Naive thymus-derived CD8-positive, alpha-beta T cell (primary cell): ENCODE results near the gene ANO10. TPM values are rescaled to one million over a fixed set of nuclear protein-coding genes. Genes with fewer than 3 reads are reported as not detected.
"Not testable (repeated sequence)": the region's sequence is repeated elsewhere in the genome, so short reads cannot be mapped to it uniquely, and the experiment has no call there.

ENCODE experiments used
- ATAC-seq, 2 donors: fragments of 150-1000 bp; cut with Tn5 transposase in 1 of 2; sonication (Bioruptor Pico), chemical (Tn5 transposase) in 1 of 2; 1 replicate in 1 of 2; 2 replicates in 1 of 2; pipeline ENCODE4 v1.10.0; 2021; ENCODE audit warnings: mild to moderate bottlenecking in 2 of 2, moderate library complexity in 2 of 2
- POLR2A ChIA-PET: fragments of 350-600 bp; sonication (Branson Sonifier 250); formaldehyde crosslinking; loops from one replicate; lab custom pipeline; 2021; ENCODE audit warnings: antibody characterized with exemption; lab: Charles Lee
- DNase-seq, 10 donors: peaks; one replicate each; pipeline versions ENCODE4 v3.0.0 to v3.0.0-alpha.2; 2020 to 2022
- H3K27ac Mint-ChIP-seq, 10 donors: one replicate each; pipeline ENCODE4 v1.8.0; 2020 to 2022; ENCODE audit warnings: mild to moderate bottlenecking in 10 of 10, mixed read lengths in 10 of 10, moderate library complexity in 4 of 10, inconsistent platforms in 1 of 10
- H3K27me3 Mint-ChIP-seq, 5 donors: one replicate each; pipeline ENCODE4 v1.8.0; 2021 to 2022; ENCODE audit warnings: mixed read lengths in 5 of 5
- H3K36me3 Mint-ChIP-seq, 3 donors: one replicate each; pipeline ENCODE4 v1.8.0; 2020 to 2022; ENCODE audit warnings: mixed read lengths in 3 of 3, mild to moderate bottlenecking in 2 of 3, inconsistent platforms in 1 of 3
- H3K4me1 Mint-ChIP-seq, 4 donors: one replicate each; pipeline ENCODE4 v1.8.0; 2021 to 2022; ENCODE audit warnings: mixed read lengths in 4 of 4
- H3K4me3 Mint-ChIP-seq, 10 donors: one replicate each; pipeline ENCODE4 v1.8.0; 2020 to 2022; ENCODE audit warnings: mild to moderate bottlenecking in 10 of 10, mixed read lengths in 10 of 10, moderate library complexity in 6 of 10, inconsistent platforms in 1 of 10
- H3K9me3 Mint-ChIP-seq, 9 donors: one replicate each; pipeline ENCODE4 v1.8.0; 2020 to 2022; ENCODE audit warnings: mixed read lengths in 9 of 9, mild to moderate bottlenecking in 3 of 9, inconsistent platforms in 1 of 9, moderate library complexity in 1 of 9
- polyA plus RNA-seq, 3 donors: library from polyadenylated mRNA; unstranded; fragments of 300-500 nt; fragmentation: Illumina TruSeq; gene quantifications; one replicate each; pipeline ENCODE4 v1.2.3, GENCODE V29; 2021
- total RNA-seq, 8 experiments: library from RNA in 2 of 8; stranded (reverse) in 2 of 8; gene quantifications; one replicate each; pipeline ENCODE4 v1.2.3 and lab custom pipeline; 2021 to 2026

Gene ANO10
- total and polyA plus RNA-seq, 5 experiments from 2014 or later, result 6.9 to 12.4 (median 10.4) TPM

DNA sequence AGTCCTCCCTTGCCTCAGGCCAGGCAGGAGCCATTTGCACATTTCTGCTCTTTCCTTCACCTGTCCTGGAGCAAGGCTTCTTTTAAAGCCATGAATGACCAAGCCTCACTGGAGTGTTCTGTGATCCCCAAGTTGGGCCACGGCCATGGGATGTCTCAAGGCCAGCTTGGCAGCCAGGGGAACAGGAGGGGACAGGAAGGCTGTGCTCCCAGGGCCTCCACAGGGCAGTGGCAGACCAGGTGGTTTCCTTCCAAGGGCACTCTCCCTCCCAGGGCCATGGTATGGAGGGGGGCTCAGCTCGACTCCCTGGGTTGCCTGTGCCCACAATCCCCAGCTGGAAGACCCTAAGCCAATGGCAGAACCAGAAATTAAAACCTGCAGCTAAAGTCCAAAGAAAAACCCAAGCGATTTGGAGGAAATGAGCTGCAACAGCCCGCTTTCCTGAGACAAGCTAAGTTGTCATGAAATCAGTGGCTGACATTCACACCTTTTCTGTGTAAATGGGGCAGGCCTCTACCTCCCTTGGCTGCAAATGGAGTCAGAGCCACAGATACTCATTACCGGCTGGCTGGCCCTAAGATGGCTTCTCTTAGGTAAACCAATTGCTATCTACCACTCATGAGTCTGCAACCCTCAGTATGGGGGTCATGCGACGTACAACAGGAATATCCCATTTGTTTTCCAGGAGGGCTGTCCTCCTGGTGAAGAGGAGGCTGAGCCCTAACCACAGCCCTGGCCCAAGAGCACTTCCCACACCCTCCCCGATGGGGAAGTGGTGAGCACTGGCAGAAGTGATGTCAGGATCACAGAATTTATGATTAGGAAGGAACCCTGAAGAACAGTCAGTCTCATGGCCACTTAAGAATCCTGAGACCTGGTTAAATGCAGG is 252.2 kb downstream of the ANO10 start:
- peaks cover 13 to 43% (median 28%) of the 10 kb centered on the region in 4 donors for H3K4me1 Mint-ChIP-seq
- ATAC-seq (no peak), DNase-seq (no peak)
- H3K27ac Mint-ChIP-seq, result peak overlapping the region in 3 of 10 donors; percentile 14 to 63 (median 25)
- no peak overlapping the region for H3K4me3 Mint-ChIP-seq
- no peaks in the 10 kb centered on the region for H3K9me3 Mint-ChIP-seq
- H3K36me3 Mint-ChIP-seq, result peaks cover 0 to 4% (median 0%) of the 10 kb centered on the region in 3 donors
- H3K27me3 Mint-ChIP-seq, result no peaks in the 10 kb centered on the region
- POLR2A ChIA-PET, result interaction anchor here (0.6 to 0.9 kb wide), 3 partner anchors 22 to 117 kb away, joined by 3 to 4 read pairs (median 3); no protein-coding TSS in a partner anchor

DNA sequence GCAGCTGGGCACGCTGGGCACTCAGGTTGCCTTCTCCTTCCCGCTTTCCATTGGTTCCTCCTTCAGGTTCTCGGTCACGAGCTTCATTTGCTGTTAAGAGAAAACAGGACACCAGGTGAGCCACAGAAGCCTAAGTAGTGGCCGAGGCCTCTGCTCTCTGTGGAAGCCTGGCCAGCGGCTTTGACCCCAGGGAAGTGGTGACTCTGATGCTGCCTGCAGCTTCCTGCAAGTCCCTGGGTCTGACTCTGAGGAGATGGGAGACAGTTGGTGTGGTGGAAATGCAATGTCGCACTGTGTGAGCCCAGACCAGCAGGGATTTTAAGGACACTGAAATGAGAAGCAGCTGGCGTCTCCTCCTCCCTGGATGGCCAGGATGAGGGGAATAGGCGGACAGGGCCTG is 254.9 kb downstream of the ANO10 start:
- peak overlapping the region in 2 of 10 donors; percentile 15 to 58 for H3K27ac Mint-ChIP-seq
- H3K4me1 Mint-ChIP-seq, result peaks cover 12 to 26% (median 18%) of the 10 kb centered on the region in 4 donors
- H3K27me3 Mint-ChIP-seq, result no peaks in the 10 kb centered on the region
- H3K4me3 Mint-ChIP-seq, result no peak overlapping the region
- POLR2A ChIA-PET, result interaction anchor here (1.2 kb wide), 1 partner anchor 19 kb away, joined by 4 read pairs; no protein-coding TSS in a partner anchor
- ATAC-seq, result no peak
- no peak for DNase-seq
- H3K36me3 Mint-ChIP-seq, result peaks cover 0 to 4% (median 0%) of the 10 kb centered on the region in 3 donors
- peaks cover 0 to 2% (median 0%) of the 10 kb centered on the region in 9 donors for H3K9me3 Mint-ChIP-seq

DNA sequence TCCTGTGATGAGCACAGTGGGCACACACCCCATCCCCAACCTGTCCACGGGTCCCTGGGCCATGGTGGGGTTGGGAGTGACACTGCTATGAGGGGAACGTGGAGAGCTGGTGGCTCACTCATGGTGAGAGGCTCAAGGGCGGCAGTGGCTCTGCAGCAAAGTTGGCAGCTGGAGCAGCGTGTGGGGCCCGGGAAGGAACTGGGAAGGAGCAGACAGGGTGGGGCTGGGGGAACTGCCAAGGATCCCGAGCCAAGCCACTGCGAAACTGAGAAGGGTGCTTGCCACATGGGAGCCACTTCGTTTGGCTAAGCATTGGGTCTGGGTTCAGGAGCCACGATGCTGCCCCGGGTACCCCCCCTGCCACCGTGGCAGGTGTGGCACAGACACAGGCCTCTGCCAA is 255.3 kb downstream of the ANO10 start:
- H3K4me1 Mint-ChIP-seq, result peaks cover 12 to 28% (median 20%) of the 10 kb centered on the region in 4 donors
- H3K4me3 Mint-ChIP-seq, result no peak overlapping the region
- DNase-seq (no peak), ATAC-seq (no peak)
- peak overlapping the region in 3 of 10 donors; percentile 11 to 26 (median 13) for H3K27ac Mint-ChIP-seq
- peaks cover 0 to 4% (median 0%) of the 10 kb centered on the region in 3 donors for H3K36me3 Mint-ChIP-seq
- H3K27me3 Mint-ChIP-seq, result no peaks in the 10 kb centered on the region
- peaks cover 0 to 2% (median 0%) of the 10 kb centered on the region in 9 donors for H3K9me3 Mint-ChIP-seq
- POLR2A ChIA-PET, result interaction anchor here (1.2 kb wide), 1 partner anchor 19 kb away, joined by 4 read pairs; no protein-coding TSS in a partner anchor

DNA sequence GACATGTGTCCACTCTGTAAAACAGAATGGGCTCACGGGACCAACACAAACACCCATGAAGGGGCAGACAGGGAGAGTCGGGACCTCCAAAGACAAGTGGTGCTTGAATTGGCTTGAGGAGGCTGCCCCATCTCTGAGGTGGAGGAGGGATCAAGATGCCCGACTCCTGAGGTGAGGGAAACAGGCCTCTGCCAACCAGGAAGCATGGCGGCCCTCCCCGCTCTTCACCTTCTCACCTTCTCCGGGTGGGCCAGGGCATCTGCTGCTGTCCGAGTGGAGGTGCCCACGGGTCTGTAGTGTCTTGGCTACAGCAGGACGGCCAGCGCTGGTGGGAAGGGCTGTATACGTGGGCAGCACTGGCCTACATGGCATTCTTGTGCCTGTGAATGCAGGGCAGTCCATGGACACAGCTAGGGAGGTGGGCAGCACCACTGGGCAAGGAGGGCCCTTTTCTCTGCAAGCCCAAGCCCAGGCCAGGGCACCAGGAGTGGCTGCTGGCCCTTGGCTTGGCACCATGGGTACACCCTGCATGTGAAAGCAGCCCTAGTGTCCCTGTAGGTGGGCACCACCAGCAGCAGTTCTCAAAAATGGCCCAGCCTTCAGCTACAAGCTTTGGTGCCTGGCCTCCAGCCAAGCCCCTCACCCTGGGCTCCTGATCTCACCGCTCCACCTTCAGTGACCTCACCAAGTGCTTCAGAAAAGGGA is 256.1 kb downstream of the ANO10 start:
- no peaks in the 10 kb centered on the region for H3K27me3 Mint-ChIP-seq
- peaks cover 9 to 24% (median 14%) of the 10 kb centered on the region in 4 donors for H3K4me1 Mint-ChIP-seq
- peaks cover 0 to 4% (median 0%) of the 10 kb centered on the region in 3 donors for H3K36me3 Mint-ChIP-seq
- H3K27ac Mint-ChIP-seq, result peak overlapping the region in 4 of 10 donors; percentile 11 to 66 (median 42)
- H3K4me3 Mint-ChIP-seq, result no peak overlapping the region
- ATAC-seq, result no peak
- POLR2A ChIA-PET, result interaction anchor here (1.2 kb wide), 1 partner anchor 18 kb away, joined by 4 read pairs; no protein-coding TSS in a partner anchor
- peaks cover 0 to 2% (median 0%) of the 10 kb centered on the region in 9 donors for H3K9me3 Mint-ChIP-seq
- no peak for DNase-seq

DNA sequence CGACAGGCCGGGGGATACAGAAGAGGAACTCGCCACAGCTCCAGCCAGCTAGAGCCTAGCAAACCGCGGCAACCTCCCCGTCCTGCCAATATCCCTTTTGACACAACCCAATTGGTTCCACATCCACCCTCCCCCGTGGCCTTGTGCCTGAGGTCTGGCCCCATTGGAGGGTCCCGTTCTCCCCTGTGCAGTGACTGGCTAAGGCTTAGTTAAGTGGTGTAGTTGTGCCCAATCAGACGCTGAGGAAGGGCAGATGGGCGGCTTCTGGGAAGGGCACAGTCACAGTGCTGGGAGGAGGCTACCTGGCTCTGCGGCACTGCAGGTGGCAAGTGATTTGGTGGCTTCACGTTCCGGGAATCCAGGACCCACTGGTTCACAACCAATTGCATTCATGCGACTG is 256.9 kb downstream of the ANO10 start:
- Mint-ChIP-seq H3K27me3 (no peaks in the 10 kb centered on the region), H3K4me1 (peaks cover 4 to 28% (median 14%) of the 10 kb centered on the region in 4 donors), H3K4me3 (no peak overlapping the region), H3K9me3 (peaks cover 0 to 2% (median 0%) of the 10 kb centered on the region in 9 donors), H3K27ac (peak overlapping the region in 3 of 10 donors; percentile 48 to 82 (median 56)), H3K36me3 (peaks cover 0 to 4% (median 0%) of the 10 kb centered on the region in 3 donors)
- ATAC-seq, result no peak
- no peak for DNase-seq
- POLR2A ChIA-PET, result no interaction called here

DNA sequence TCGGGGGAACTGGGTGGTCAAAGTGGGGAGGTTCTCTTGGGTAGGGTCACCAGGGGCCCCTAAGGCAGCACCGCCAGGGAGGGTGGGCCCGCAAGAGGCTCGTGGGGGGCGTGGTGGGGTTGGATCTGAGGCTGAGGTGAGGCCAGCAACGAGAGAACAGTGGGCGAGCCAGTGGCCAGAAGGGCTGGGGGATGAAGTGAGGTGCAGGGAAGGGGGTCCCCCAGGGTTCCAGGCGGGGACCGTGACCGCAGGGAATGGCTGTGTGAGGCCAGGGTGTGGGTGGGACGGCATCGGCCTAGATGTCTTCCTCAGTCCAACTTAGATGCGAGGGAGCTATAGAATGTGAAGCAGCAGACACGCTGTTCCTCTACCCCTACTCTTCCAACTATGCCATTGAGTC is 257.3 kb downstream of the ANO10 start:
- H3K9me3 Mint-ChIP-seq, result peaks cover 0 to 2% (median 0%) of the 10 kb centered on the region in 9 donors
- H3K4me1 Mint-ChIP-seq, result peaks cover under 1 to 30% (median 15%) of the 10 kb centered on the region in 4 donors
- no peaks in the 10 kb centered on the region for H3K27me3 Mint-ChIP-seq
- ATAC-seq, result no peak
- peak overlapping the region in 3 of 10 donors; percentile 48 to 82 (median 56) for H3K27ac Mint-ChIP-seq
- POLR2A ChIA-PET, result no interaction called here
- H3K36me3 Mint-ChIP-seq, result peaks cover 0 to 4% (median 0%) of the 10 kb centered on the region in 3 donors
- no peak for DNase-seq
- no peak overlapping the region for H3K4me3 Mint-ChIP-seq

DNA sequence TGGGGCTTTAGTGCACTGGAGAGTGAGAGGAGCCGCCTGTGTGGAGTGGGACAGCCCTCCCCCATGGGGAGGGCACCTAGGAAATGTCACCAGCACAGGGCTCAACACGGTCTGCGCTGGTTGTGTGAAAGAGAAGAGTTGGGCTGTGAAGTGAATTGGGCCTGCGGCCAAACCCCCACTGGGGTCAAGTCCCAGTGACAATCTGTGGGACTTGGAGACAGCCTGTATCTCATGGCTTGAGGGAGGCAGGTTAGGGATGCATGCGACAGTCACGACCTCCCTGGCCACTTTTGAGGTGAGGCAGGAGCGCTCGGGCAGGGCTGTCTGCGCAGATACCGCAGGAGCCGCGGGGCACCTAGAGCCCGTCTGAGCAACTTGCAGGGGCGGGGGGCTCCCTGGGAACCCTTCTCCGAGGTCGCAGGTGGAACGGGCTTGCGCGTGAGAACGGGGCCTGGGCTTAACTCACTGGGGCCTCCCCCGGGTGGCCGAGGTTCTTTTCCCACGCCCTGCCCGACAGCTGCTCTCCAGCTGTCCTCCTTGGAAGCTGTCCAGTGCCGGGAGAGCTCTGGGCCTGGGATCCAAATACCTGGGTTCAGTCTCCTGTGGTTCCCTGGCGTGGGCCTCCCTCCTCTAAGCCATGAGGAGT is 258.1 kb downstream of the ANO10 start:
- peaks cover 0 to 4% (median 0%) of the 10 kb centered on the region in 3 donors for H3K36me3 Mint-ChIP-seq
- POLR2A ChIA-PET, result no interaction called here
- H3K9me3 Mint-ChIP-seq, result peaks cover 0 to 2% (median 0%) of the 10 kb centered on the region in 9 donors
- H3K4me3 Mint-ChIP-seq, result no peak overlapping the region
- no peaks in the 10 kb centered on the region for H3K27me3 Mint-ChIP-seq
- DNase-seq (no peak), ATAC-seq (no peak)
- peaks cover 0 to 34% (median 15%) of the 10 kb centered on the region in 4 donors for H3K4me1 Mint-ChIP-seq
- H3K27ac Mint-ChIP-seq, result peak overlapping the region in 9 of 10 donors; percentile 31 to 81 (median 71)

DNA sequence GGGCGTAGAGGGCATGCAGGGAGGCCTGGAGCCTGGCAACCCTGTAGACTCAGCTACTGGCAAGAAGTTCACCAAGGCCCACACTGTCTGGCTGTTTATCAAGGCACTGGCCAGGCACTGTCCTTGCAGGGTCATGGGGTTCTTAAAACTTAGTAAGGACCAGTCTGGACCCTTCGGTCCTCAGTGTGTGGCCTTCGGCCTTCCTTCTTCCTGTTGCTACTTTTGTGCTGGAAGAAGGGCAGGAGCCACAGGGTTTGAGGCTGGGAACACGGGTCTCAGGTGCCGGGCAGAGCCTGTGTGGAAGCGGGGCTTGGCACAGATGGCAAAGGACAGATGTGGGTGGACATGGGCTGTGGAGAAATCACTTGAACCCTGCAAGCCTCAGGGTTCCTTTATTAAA is 258.9 kb downstream of the ANO10 start:
- Mint-ChIP-seq H3K36me3 (peaks cover 0 to 4% (median 0%) of the 10 kb centered on the region in 3 donors), H3K27me3 (no peaks in the 10 kb centered on the region), H3K4me3 (no peak overlapping the region), H3K27ac (peak overlapping the region in 8 of 10 donors; percentile 31 to 82 (median 64)), H3K9me3 (peaks cover 0 to 7% (median 2%) of the 10 kb centered on the region in 9 donors), H3K4me1 (peaks cover 0 to 32% (median 14%) of the 10 kb centered on the region in 4 donors)
- DNase-seq, result no peak
- POLR2A ChIA-PET, result interaction anchor here (0.7 to 0.8 kb wide), 2 partner anchors 10 to 14 kb away, joined by 3 read pairs; no protein-coding TSS in a partner anchor
- ATAC-seq, result no peak

DNA sequence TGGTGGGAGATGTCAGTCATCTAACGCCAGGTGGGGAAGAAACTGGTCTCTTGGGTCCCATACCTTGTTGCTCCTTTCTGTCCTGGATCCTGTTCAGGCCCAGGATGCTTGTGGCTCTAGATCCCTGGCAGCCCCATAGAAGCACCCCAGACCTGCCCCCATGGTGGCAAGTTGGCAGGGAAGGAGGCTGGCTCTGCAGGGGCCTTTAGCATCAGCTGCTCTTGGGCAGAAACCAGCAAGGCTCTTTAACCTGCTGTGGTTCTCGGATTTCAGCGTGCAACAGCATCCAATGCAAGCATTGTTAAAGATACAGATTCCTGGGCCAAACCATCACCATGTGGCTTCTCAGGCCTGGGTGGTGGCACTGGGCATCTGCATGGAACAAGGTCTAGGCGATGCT is 259.6 kb downstream of the ANO10 start:
- Mint-ChIP-seq H3K36me3 (peaks cover 0 to 6% (median 5%) of the 10 kb centered on the region in 3 donors), H3K4me1 (peaks cover 0 to 31% (median 16%) of the 10 kb centered on the region in 4 donors), H3K27ac (peak overlapping the region in 6 of 10 donors; percentile 18 to 81 (median 48)), H3K9me3 (peaks cover 0 to 15% (median 8%) of the 10 kb centered on the region in 9 donors), H3K4me3 (no peak overlapping the region), H3K27me3 (no peaks in the 10 kb centered on the region)
- DNase-seq, result no peak
- no peak for ATAC-seq
- POLR2A ChIA-PET, result interaction anchor here (2.4 kb wide), 1 partner anchor 15 kb away, joined by 11 read pairs; no protein-coding TSS in a partner anchor

DNA sequence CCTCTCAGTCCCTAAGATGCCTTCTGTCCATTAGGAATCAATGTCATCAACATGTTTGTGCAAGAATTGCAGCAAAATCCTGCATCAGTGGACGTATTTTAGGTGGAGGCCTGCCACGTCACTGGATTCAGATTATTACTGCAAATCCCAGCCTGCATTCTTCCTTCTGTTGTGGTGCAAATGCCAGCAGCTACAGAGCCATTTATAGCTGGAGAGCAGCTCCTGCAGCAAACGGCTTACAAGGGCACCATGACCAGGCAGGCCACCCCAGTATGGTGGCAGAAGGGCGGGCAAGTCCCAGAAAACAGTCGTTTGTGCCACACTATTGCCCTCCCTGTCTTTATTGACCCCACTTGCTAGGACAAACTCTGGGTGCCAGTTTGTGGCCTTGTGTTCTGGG is 260.7 kb downstream of the ANO10 start:
- peak overlapping the region in 2 of 10 donors; percentile 11 to 63 for H3K27ac Mint-ChIP-seq
- H3K4me3 Mint-ChIP-seq, result no peak overlapping the region
- H3K36me3 Mint-ChIP-seq, result peaks cover 0 to 9% (median 6%) of the 10 kb centered on the region in 3 donors
- peaks cover 0 to 27% (median 11%) of the 10 kb centered on the region in 4 donors for H3K4me1 Mint-ChIP-seq
- DNase-seq (no peak), ATAC-seq (no peak)
- POLR2A ChIA-PET, result interaction anchor here (1.2 to 2.4 kb wide), 2 partner anchors 14 to 181 kb away, joined by 3 to 11 read pairs; no protein-coding TSS in a partner anchor
- peaks cover 0 to 22% (median 13%) of the 10 kb centered on the region in 9 donors for H3K9me3 Mint-ChIP-seq
- no peaks in the 10 kb centered on the region for H3K27me3 Mint-ChIP-seq

DNA sequence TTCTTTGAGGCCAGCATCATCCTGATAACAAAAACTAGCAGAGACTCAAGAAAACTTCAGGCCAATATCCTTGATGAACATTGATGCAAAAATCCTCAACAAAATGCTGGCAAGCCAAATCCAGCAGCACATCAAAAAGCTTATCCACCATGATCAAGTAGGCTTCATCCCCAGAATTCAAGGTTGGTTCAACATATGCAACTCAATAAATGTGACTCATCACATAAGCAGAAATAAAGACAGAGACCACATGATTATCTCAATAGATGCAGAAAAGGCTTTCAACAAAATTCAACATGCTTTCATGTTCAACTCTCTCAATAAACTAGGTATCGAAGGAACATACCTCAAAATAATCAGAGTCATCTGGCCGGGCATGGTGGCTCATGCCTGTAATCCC is 265.8 kb downstream of the ANO10 start:
- POLR2A ChIA-PET, result interaction anchor here (0.8 to 4.4 kb wide), 5 partner anchors 9 to 127 kb away, joined by 3 to 19 read pairs (median 3); no protein-coding TSS in a partner anchor
- not testable (repeated sequence) for H3K27ac Mint-ChIP-seq
- H3K4me1 Mint-ChIP-seq, result peaks cover 9 to 24% (median 16%) of the 10 kb centered on the region in 4 donors

More for the DNA sequence above, 265.8 kb downstream of the ANO10 start:
- Mint-ChIP-seq H3K36me3 (peaks cover 39 to 58% (median 52%) of the 10 kb centered on the region in 3 donors), H3K9me3 (peaks cover 33 to 71% (median 58%) of the 10 kb centered on the region in 9 donors)
- H3K27me3 Mint-ChIP-seq, ATAC-seq, H3K4me3 Mint-ChIP-seq, DNase-seq: not testable (repeated sequence)
